BLaER1 (cell line): Measurements from ENCODE around the gene TBC1D2B.
"Not testable (repeated sequence)": the region's sequence is repeated elsewhere in the genome, so short reads cannot be mapped to it uniquely, and the experiment has no call there.

Source experiments
- H3K27ac ChIP-seq: shearing (Covaris generic); formaldehyde crosslinking; 2 replicates; pipeline ENCODE4 v1.8.1; 2022
- H3K27me3 ChIP-seq: shearing (Covaris generic); formaldehyde crosslinking; 2 replicates; pipeline ENCODE4 v1.8.1; 2022
- H3K36me3 ChIP-seq: shearing (Covaris generic); formaldehyde crosslinking; 2 replicates; pipeline ENCODE4 v1.8.1; 2022
- H3K4me1 ChIP-seq: shearing (Covaris generic); formaldehyde crosslinking; 2 replicates; pipeline ENCODE4 v1.8.1; 2022
- H3K4me2 ChIP-seq: shearing (Covaris generic); formaldehyde crosslinking; 2 replicates; pipeline ENCODE4 v1.8.1; 2022
- H3K4me3 ChIP-seq: shearing (Covaris generic); formaldehyde crosslinking; 2 replicates; pipeline ENCODE4 v1.8.1; 2022
- H3K9ac ChIP-seq: shearing (Covaris generic); formaldehyde crosslinking; 2 replicates; pipeline ENCODE4 v1.8.1; 2022
- H3K9me3 ChIP-seq: shearing (Covaris generic); formaldehyde crosslinking; 2 replicates; pipeline ENCODE4 v1.8.1; 2022
- H4K20me1 ChIP-seq: shearing (Covaris generic); formaldehyde crosslinking; 2 replicates; pipeline ENCODE4 v1.8.1; 2022
- Cebpa-rat ChIP-seq: shearing (Covaris generic); IDR thresholded peaks from 2 replicates; pipeline ENCODE4 v1.8.1; 2022

Gene TBC1D2B

DNA sequence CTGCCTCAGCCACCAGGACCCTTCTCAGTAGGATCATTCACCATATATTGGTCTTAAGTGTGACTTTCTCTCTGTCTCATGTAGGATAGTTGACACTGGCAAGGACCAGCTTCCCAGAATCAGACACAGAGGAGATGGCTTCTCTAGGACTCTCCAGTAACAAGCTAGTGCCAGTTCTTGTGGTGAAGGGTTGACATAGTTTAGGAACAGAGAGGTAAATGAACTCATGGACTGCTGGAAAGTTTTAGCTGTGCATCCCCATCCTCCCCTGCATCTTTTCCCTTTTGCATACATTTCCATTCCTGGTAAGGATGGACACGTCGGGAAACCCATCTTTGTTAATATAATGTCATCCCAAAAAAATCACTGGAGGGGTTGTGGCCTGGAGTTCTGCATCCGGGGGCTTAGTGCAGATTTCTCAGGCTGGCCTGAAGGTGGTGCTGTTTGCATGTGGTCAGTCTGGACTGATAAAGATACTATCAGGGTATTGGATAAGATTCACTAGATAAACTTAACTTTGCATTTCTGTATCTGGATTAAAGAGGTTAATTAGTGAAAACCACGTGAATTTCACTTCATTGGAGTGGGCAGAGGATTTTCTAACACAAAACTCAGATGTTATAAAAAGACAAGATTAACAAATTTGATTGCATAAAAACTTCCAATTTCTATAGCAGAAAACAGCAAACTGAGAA is 110.8 kb downstream of the TBC1D2B start:
- TF ChIP-seq Cebpa-rat: no peak
- Histone ChIP-seq H4K20me1 (no peaks in the 10 kb centered on the region), H3K9me3 (no peaks in the 10 kb centered on the region), H3K4me1 (peaks cover 18% of the 10 kb centered on the region), H3K9ac (no peak overlapping the region), H3K27me3 (no peaks in the 10 kb centered on the region), H3K4me3 (no peak overlapping the region), H3K27ac (no peak overlapping the region), H3K36me3 (no peaks in the 10 kb centered on the region), H3K4me2 (no peak overlapping the region)

DNA sequence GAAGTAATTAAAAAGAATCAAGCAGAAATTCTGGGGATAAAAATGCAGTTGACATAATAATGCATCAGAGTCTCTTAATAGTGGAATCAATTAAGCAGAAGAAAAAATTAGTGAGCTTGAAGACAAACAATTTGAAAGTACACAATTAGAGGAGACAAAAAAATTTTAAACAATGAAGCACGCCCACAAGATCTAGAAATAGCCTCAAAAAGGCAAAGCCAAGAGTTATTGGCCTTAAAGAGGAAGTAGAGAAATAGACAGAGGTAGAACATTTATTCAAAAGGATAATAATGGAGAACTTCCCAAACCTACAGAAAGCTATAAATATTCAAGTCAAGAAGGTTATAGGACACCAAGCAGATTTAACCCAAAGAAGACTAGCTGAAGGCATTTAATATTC is 113.3 kb downstream of the TBC1D2B start:
- H3K36me3 ChIP-seq: no peaks in the 10 kb centered on the region
- H3K9me3 ChIP-seq: no peaks in the 10 kb centered on the region
- H3K4me1 ChIP-seq: peaks cover 23% of the 10 kb centered on the region
- H3K9ac ChIP-seq: no peak overlapping the region
- no peak overlapping the region for H3K4me3 ChIP-seq
- no peak for TF ChIP-seq Cebpa-rat
- H3K27ac ChIP-seq: no peak overlapping the region
- no peaks in the 10 kb centered on the region for H3K27me3 ChIP-seq
- H3K4me2 ChIP-seq: no peak overlapping the region
- H4K20me1 ChIP-seq: no peaks in the 10 kb centered on the region

DNA sequence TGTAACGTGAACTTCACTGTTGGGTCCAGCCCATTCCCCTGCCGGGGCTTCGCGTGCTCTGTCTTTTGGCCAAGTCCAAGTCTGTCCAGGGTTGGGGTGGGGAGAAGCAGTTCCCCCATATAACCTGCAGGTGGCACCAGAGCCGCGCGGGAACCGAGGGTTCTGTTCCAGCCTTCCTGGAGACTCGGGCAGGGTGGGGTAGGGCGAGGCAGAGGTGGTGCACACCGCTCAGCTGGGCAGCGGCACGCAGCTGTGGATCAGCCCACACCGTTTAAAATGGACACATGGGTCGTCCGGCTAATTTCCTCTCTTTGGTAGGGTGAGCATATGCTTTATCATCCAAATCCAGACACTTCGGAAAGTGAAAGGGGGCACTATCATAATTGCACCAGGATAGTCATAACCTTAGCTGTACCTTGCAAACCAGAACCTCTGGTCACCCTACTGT is 118.1 kb downstream of the TBC1D2B start:
- H3K4me3 ChIP-seq: no peak overlapping the region
- H3K36me3 ChIP-seq: no peaks in the 10 kb centered on the region
- H3K4me1 ChIP-seq: peaks cover 24% of the 10 kb centered on the region
- no peak overlapping the region for H3K9ac ChIP-seq
- H3K9me3 ChIP-seq: no peaks in the 10 kb centered on the region
- no peak overlapping the region for H3K27ac ChIP-seq
- no peak for TF ChIP-seq Cebpa-rat
- H4K20me1 ChIP-seq: no peaks in the 10 kb centered on the region
- no peaks in the 10 kb centered on the region for H3K27me3 ChIP-seq
- peak overlapping the region; percentile 73 for H3K4me2 ChIP-seq

DNA sequence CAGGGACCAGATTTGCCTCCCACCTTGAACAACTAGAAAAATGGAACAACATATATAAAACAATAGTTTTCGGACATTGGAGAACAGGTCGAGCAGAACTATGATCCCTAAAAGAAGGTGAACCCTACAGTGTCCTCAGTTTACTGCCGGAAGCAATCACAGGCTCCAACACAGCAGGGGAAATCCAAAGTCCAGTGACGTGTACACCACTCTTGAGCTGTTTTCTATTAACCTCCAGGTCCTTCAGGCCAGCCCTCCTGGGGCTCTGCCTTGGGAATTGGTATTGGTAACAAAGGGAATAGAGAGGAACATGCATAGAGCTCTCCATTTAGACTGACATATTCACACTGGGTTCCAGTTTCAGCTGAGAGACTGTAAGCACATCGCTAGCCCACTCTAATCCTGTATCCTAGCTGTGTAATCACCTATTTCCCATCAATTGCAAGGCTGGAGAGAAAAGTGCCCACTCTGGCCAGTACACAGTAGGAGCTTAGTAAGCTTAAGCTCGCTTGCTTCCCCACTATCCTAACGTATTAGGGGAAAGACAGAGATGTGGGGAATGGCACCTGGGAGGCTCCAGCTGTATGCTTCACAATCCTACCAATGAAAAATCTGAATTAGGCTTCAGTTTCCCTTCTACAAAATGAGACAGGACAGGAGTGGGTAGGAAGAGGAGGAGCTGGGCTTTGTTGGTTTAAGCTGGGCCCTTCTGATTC is 118.6 kb downstream of the TBC1D2B start:
- H3K9me3 ChIP-seq, H3K27me3 ChIP-seq, H4K20me1 ChIP-seq, H3K27ac ChIP-seq, H3K9ac ChIP-seq, H3K36me3 ChIP-seq, H3K4me3 ChIP-seq: not testable (repeated sequence)
- Histone ChIP-seq H3K4me2 (peak overlapping the region; percentile 73), H3K4me1 (peaks cover 24% of the 10 kb centered on the region)

DNA sequence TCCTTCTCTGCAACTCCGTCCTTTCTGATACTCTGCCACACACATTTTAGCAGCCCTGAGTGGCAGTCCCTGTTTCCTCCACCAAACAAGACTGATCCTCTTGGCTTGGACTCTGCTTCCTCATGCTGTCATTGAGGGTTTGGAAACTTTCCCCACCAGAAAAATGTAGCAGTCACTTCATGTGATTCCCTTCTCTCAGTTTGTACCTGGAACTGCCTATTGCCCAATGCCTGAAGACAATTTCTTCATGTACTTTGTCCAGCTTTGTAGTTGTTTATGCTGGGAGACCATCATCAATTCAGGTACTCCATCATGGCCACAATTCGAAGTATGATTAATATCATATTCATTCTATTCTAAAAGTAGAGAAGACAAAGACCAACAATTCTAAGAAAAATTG is 119.5 kb downstream of the TBC1D2B start:
- H3K9me3 ChIP-seq, H4K20me1 ChIP-seq, H3K4me2 ChIP-seq, H3K27ac ChIP-seq, H3K27me3 ChIP-seq, H3K4me3 ChIP-seq, H3K36me3 ChIP-seq, H3K9ac ChIP-seq: not testable (repeated sequence)
- peaks cover 23% of the 10 kb centered on the region for H3K4me1 ChIP-seq

DNA sequence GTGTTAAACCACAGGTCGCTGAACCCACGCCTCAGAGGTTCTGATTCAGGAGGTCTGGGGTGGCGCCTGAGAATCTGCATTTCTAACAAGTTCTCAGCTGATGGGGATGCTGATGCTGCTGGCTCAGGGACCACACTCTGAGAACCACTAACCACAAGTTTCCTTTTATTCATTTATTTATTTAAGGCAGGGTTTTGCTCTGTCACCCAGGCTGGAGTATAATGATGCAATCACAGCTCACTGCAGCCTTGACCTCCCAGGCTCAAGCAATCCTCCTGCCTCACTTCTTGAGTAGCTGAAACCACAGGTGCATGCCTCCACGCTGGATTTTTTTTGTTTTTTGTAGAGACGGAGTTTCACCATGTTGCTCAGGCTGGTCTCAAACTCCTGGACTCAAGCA is 123.6 kb downstream of the TBC1D2B start:
- not testable (repeated sequence) for H3K27me3 ChIP-seq, H4K20me1 ChIP-seq, H3K4me3 ChIP-seq, H3K36me3 ChIP-seq, H3K9ac ChIP-seq, H3K9me3 ChIP-seq, H3K27ac ChIP-seq
- H3K4me2 ChIP-seq: peak overlapping the region; percentile 63
- peaks cover 18% of the 10 kb centered on the region for H3K4me1 ChIP-seq
- TF ChIP-seq Cebpa-rat: peak; percentile 91

DNA sequence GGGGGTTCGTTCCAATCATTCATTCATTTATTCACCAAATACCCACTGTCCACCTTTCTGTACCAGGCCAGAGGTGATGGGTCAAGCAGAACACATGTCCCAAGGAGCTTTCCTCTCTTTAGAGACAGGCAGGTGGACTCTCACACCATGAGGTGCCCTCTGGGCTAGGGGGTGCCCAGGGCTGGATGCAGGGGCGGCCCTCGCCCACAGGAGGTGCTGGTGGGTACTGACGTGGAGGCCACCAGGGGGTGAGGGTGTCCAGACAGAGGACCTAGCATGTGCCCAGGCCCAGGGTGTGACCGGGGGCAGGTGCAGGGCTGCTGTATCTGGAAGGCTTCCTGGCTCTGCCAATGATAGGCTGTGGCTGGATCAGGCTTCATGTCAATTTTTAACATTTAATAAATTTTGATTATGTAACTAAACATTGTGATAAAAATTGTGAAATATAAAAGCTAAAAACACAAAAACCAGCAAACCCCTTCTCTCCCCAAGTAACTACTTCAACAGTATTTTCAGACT is 124.5 kb downstream of the TBC1D2B start:
- peaks cover 18% of the 10 kb centered on the region for H3K4me1 ChIP-seq
- H3K9ac ChIP-seq, H4K20me1 ChIP-seq, H3K9me3 ChIP-seq, H3K36me3 ChIP-seq, H3K4me3 ChIP-seq, H3K4me2 ChIP-seq, H3K27ac ChIP-seq, H3K27me3 ChIP-seq: not testable (repeated sequence)

DNA sequence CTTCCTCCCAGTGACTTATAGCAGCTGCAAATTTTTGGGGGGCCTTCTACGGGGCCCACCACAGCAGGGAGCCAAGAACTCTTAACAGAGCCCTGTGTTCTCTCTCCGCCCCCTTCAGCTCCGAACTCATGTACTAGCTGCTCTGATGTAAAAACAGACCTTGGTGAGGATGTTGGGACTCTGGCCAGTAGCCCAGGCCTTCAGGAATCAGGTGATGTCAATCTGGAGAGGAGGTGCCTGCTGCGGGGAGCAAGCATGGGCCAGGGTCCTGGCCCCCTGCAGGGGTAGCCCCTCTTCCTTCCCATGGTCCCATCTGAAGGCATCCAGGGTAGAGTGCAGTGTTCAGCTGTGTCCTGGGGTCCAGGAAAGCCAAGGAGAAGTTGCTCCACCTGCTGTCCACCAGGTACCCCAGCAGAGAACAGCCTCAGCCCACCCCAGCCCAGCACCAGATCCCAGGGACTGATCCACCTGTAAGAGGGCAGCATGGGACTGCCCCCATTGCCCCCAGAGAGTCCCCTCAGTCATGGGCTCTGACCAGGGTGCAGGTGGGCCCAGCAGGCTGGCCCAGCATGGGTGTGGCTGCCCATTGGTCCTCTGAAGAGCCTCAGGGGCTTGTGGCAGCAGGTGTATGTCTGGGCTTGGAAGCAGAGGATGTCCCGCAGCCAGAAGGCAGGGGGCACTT is 126.3 kb downstream of the TBC1D2B start:
- H3K27me3 ChIP-seq, H3K4me2 ChIP-seq, H3K9ac ChIP-seq, H3K4me3 ChIP-seq, H3K9me3 ChIP-seq, H3K36me3 ChIP-seq, H4K20me1 ChIP-seq, H3K27ac ChIP-seq: not testable (repeated sequence)
- peaks cover 18% of the 10 kb centered on the region for H3K4me1 ChIP-seq

DNA sequence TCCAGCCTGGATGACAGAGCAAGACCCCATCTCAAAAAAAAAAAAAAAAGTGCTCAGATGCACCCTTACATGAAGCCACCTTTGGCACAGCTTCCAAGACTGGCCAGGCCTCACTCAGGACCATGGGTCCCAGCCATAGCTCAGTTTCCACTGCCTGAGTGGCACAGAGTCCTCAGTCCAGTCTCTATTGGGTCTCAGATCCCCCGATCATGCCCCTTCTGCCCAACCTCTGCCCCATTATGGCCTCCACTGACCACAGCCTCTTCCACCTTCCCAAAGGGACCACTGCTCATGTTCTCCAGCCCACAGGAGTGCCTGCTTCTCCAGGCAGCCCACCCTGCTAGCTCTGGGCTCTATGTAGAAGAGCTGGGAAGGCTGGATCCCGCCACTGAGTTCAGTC is 127.0 kb downstream of the TBC1D2B start:
- not testable (repeated sequence) for H3K27ac ChIP-seq, H3K36me3 ChIP-seq, H3K4me3 ChIP-seq, H3K4me2 ChIP-seq, H4K20me1 ChIP-seq, H3K9ac ChIP-seq, H3K27me3 ChIP-seq, H3K9me3 ChIP-seq
- H3K4me1 ChIP-seq: peaks cover 18% of the 10 kb centered on the region

DNA sequence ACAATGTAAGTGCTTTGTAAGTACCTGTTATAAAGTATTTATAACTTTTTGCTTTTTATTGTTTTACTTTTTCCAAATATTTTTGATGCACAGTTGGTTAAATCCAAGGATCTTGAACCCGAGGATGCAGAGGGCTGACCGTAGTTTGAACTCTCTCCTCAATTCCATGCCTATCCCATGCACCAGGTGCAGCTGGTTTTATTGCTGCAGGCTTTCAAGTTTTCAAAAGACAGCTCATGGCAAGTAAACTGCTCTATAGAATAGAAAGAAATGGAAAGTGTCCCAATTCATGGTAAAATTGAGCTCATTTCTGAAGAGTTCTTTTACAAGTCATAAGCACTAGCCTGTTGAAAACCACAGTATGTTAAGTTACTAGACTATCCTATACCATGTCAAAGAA is 131.9 kb downstream of the TBC1D2B start:
- no peak for TF ChIP-seq Cebpa-rat
- Histone ChIP-seq H3K4me2 (no peak overlapping the region), H4K20me1 (no peaks in the 10 kb centered on the region)

More for the DNA sequence above, 131.9 kb downstream of the TBC1D2B start:
- Histone ChIP-seq H3K9ac (no peak overlapping the region), H3K4me1 (peaks cover 37% of the 10 kb centered on the region), H3K36me3 (no peaks in the 10 kb centered on the region), H3K4me3 (no peak overlapping the region), H3K27ac (no peak overlapping the region), H3K9me3 (no peaks in the 10 kb centered on the region), H3K27me3 (no peaks in the 10 kb centered on the region)
